PC-9 (cell line): Measurements from ENCODE around the gene PAX4. TPM values are rescaled to one million over a fixed set of nuclear protein-coding genes. Genes with fewer than 3 reads are reported as not detected.

Experiments used
- BruUV-seq: library from RNA; stranded (reverse); fragments of 400-500 nt; replicated peaks from 2 replicates; lab custom pipeline; 2021; lab: Mats Ljungman, UMichigan
- CTCF ChIA-PET: fragments of 300-600 bp; sonication (Branson Sonifier 250); formaldehyde crosslinking; loops from one replicate; lab custom pipeline; 2022; ENCODE audit warnings: antibody characterized with exemption; lab: Charles Lee
- POLR2A ChIA-PET: fragments of 300-600 bp; sonication (Branson Sonifier 250); formaldehyde crosslinking; loops from one replicate; lab custom pipeline; 2022; ENCODE audit warnings: antibody characterized with exemption; ENCODE audit not compliant: unreplicated experiment; lab: Charles Lee
- DNase-seq, 2 experiments: peaks; one replicate each; pipeline versions ENCODE4 v3.0.0 to v3.0.0-alpha.2; 2015 to 2022; ENCODE audit warnings: mixed read lengths in 1 of 2
- H2AFZ ChIP-seq: fragments of 200-600 bp; sonication (generic); 2 replicates; pipeline ENCODE4 v1.8.1; 2017; ENCODE audit warnings: antibody characterized with exemption
- H3F3A ChIP-seq: fragments of 200-600 bp; sonication (generic); 2 replicates; pipeline ENCODE4 v1.8.1; 2017; ENCODE audit warnings: antibody characterized with exemption, mild to moderate bottlenecking, low read depth; ENCODE audit not compliant: insufficient read depth
- H3K27ac ChIP-seq: fragments of 200-600 bp; sonication (generic); 2 replicates; pipeline ENCODE4 v1.6.1; 2016; ENCODE audit warnings: mixed run types
- H3K27me3 ChIP-seq: fragments of 200-600 bp; sonication (generic); 2 replicates; pipeline ENCODE4 v1.6.1; 2016; ENCODE audit warnings: low read depth, mixed run types; ENCODE audit not compliant: insufficient read depth
- H3K36me3 ChIP-seq: fragments of 200-600 bp; sonication (generic); 2 replicates; pipeline ENCODE4 v1.6.1; 2016; ENCODE audit warnings: low read depth, mixed run types
- H3K4me1 ChIP-seq: fragments of 200-600 bp; sonication (generic); replicated peaks from 2 replicates; pipeline ENCODE4 v1.6.1; 2016; ENCODE audit warnings: mixed run types; ENCODE audit not compliant: insufficient read depth
- H3K4me2 ChIP-seq: fragments of 200-600 bp; sonication (generic); 2 replicates; pipeline ENCODE4 v1.6.1; 2017; ENCODE audit warnings: mixed run types
- H3K4me3 ChIP-seq: fragments of 200-600 bp; sonication (generic); 2 replicates; pipeline ENCODE4 v1.6.1; 2016; ENCODE audit warnings: mixed run types
- H3K79me2 ChIP-seq: fragments of 200-600 bp; sonication (generic); 2 replicates; pipeline ENCODE4 v1.6.1; 2017; ENCODE audit warnings: low read depth, mixed run types
- H3K9me2 ChIP-seq: fragments of 200-600 bp; sonication (generic); 2 replicates; pipeline ENCODE4 v1.8.1; 2017; ENCODE audit warnings: mild to moderate bottlenecking; ENCODE audit not compliant: insufficient read depth
- H3K9me3 ChIP-seq: fragments of 200-600 bp; sonication (generic); 2 replicates; pipeline ENCODE4 v1.8.1; 2016; ENCODE audit warnings: low read depth; ENCODE audit not compliant: insufficient read depth
- H4K20me1 ChIP-seq: fragments of 200-600 bp; sonication (generic); 2 replicates; pipeline ENCODE4 v1.8.1; 2017; ENCODE audit not compliant: insufficient read depth
- EZH2 ChIP-seq: fragments of 200-600 bp; sonication (generic); IDR thresholded peaks from 2 replicates; pipeline ENCODE4 v1.8.0; 2017; ENCODE audit warnings: antibody characterized with exemption, low read depth
- intact Hi-C: fragments of 100-400 bp; cut with micrococcal nuclease; formaldehyde crosslinking; loops from one replicate; pipeline ENCODE4 v1.10.0; 2022; ENCODE audit not compliant: unreplicated experiment
- total RNA-seq: library from RNA; stranded (reverse); gene quantifications from 2 replicates; pipeline ENCODE4 v1.2.3, GENCODE V29; 2021
- TF ChIP-seq, protein P1 (sequence below): fragments of 200-600 bp; sonication (generic); conservative IDR thresholded peaks from 2 replicates; pipeline ENCODE4 v1.6.1; 2017; ENCODE audit warnings: mixed run types, antibody characterized with exemption, mild to moderate bottlenecking, moderate library complexity

The PAX4 gene
- total RNA-seq, 1 experiment from 2014 or later = not detected

DNA sequence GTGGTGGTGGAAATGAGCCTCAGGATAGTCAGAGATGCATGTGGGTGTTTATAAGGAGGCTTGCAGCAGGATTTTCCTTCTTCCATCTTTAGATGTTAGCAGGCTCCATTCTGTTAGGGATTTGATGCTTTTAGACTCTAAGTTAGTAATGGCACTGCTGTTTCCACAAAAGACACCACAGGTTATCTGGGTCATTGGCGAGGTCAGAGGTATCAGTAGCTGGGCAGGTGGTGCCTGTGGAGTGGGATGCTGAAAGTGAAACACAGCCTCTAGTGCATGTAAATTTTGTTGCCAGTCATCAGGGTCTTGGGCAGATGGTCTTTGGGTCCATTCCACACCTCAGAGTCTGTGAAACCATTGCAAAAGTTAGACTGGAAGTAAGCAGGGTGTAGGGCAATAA, 833 bp upstream of the PAX4 start:
- Histone ChIP-seq H2AFZ (no peak overlapping the region), H3K9me2 (no peaks in the 10 kb centered on the region), H3K4me2 (no peak overlapping the region), H3K9me3 (no peaks in the 10 kb centered on the region), H3F3A (no peaks in the 10 kb centered on the region), H3K36me3 (no peaks in the 10 kb centered on the region), H4K20me1 (no peaks in the 10 kb centered on the region), H3K4me3 (no peak overlapping the region), H3K27me3 (peaks cover 98% of the 10 kb centered on the region), H3K27ac (no peak overlapping the region), H3K4me1 (no peaks in the 10 kb centered on the region), H3K79me2 (no peaks in the 10 kb centered on the region)
- TF ChIP-seq, protein P1, sequence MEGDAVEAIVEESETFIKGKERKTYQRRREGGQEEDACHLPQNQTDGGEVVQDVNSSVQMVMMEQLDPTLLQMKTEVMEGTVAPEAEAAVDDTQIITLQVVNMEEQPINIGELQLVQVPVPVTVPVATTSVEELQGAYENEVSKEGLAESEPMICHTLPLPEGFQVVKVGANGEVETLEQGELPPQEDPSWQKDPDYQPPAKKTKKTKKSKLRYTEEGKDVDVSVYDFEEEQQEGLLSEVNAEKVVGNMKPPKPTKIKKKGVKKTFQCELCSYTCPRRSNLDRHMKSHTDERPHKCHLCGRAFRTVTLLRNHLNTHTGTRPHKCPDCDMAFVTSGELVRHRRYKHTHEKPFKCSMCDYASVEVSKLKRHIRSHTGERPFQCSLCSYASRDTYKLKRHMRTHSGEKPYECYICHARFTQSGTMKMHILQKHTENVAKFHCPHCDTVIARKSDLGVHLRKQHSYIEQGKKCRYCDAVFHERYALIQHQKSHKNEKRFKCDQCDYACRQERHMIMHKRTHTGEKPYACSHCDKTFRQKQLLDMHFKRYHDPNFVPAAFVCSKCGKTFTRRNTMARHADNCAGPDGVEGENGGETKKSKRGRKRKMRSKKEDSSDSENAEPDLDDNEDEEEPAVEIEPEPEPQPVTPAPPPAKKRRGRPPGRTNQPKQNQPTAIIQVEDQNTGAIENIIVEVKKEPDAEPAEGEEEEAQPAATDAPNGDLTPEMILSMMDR = no peak
- no peak for TF ChIP-seq EZH2
- intact Hi-C loops = no loop called here
- POLR2A ChIA-PET = no interaction called here
- CTCF ChIA-PET = no interaction called here
- DNase-seq = no peak
- BruUV-seq = no TSS peak

DNA sequence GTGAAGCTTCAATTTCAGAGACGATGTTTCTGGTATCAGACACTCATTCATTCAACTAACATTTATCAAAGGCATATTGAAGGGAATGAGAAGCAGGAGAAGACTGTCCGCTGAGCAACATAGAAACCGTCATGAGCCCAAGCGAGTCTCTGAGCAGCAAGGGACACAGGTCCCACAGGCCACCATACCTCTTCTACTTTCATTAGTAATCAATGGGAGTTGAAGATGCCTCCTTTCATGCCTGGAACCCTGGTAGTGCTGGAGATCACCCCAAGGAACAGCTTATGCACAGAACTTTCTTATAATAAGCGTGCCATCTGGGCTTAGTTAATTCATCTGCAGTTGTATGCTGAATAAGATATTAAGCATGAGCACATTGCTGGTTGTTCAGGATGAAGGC, 1.2 kb downstream of the PAX4 start:
- Histone ChIP-seq H3F3A (no peaks in the 10 kb centered on the region), H3K36me3 (no peaks in the 10 kb centered on the region), H3K27ac (no peak overlapping the region), H3K9me3 (no peaks in the 10 kb centered on the region), H3K4me2 (no peak overlapping the region), H3K9me2 (no peaks in the 10 kb centered on the region), H3K4me3 (no peak overlapping the region), H3K79me2 (no peaks in the 10 kb centered on the region), H2AFZ (no peak overlapping the region), H4K20me1 (no peaks in the 10 kb centered on the region), H3K4me1 (no peaks in the 10 kb centered on the region), H3K27me3 (peaks cover 98% of the 10 kb centered on the region)
- DNase-seq = no peak
- TF ChIP-seq EZH2 = no peak
- TF ChIP-seq, protein P1 = no peak
- POLR2A ChIA-PET = interaction anchor here (0.6 kb wide), 1 partner anchor 12 kb away, joined by 6 read pairs; no protein-coding TSS in a partner anchor
- no TSS peak for BruUV-seq
- CTCF ChIA-PET = no interaction called here
- intact Hi-C loops = no loop called here

DNA sequence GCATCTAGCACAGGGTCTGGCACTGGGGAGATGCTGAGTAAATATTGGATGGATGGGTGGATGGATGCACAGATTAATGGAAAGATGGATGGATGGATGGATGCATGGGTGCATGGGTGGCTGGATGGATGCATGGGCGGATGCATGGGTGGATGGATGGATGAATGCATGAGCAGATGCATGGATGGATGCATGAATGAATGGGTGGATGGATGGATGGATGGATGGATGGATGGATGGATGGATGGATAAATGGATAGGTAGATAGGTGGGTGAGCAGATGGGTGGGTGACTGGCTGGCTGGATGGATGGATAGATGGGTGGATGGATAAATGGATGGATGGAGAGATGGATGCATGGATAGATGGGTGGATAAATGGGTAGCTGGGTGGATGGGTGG, 5.7 kb downstream of the PAX4 start:
- Histone ChIP-seq H4K20me1 (no peaks in the 10 kb centered on the region), H3K9me2 (no peaks in the 10 kb centered on the region), H3K36me3 (no peaks in the 10 kb centered on the region), H3K9me3 (no peaks in the 10 kb centered on the region), H3F3A (no peaks in the 10 kb centered on the region), H3K27me3 (peaks cover 64% of the 10 kb centered on the region), H3K4me2 (no peak overlapping the region), H3K79me2 (no peaks in the 10 kb centered on the region), H3K4me3 (no peak overlapping the region), H3K27ac (no peak overlapping the region), H2AFZ (no peak overlapping the region), H3K4me1 (no peaks in the 10 kb centered on the region)
- ChIA-PET CTCF (no interaction called here), POLR2A (no interaction called here)
- intact Hi-C loops = no loop called here
- TF ChIP-seq, protein P1 = no peak
- TF ChIP-seq EZH2 = no peak
- BruUV-seq = no TSS peak
- no peak for DNase-seq
